ENCODE measurements around the gene RBM19.

DNA sequence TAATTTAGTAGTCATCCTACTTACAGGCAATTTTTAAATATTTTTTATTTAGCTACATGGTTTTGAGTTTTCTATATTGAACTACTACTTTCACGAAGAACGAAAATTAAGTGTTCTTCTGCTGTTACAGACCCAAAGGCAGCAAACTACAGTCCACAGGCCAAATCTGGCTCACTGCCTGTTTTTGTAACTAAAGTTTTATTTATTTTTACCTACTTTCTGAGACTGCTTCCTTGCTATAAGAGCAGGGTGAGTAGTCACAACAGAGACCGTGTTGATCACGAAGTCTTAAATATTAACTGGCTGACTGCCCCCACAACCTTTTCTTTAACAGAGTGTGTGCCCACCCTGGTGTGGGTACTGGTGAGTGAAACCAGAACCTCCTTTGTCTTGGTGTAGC lies 11.6 kb downstream of the RBM19 start:
- TF ChIP-seq FOXA1 (IDR thresholded peaks at IDR 0.05) (no peak), TAF1 (conservative IDR thresholded peaks at IDR 0.05) (no peak), NR2F2 (IDR thresholded peaks at IDR 0.05) (no peak), YY1 (IDR thresholded peaks at IDR 0.05) (no peak), HNF4G (IDR thresholded peaks at IDR 0.05) (no peak)
- TF ChIP-seq, protein P1, sequence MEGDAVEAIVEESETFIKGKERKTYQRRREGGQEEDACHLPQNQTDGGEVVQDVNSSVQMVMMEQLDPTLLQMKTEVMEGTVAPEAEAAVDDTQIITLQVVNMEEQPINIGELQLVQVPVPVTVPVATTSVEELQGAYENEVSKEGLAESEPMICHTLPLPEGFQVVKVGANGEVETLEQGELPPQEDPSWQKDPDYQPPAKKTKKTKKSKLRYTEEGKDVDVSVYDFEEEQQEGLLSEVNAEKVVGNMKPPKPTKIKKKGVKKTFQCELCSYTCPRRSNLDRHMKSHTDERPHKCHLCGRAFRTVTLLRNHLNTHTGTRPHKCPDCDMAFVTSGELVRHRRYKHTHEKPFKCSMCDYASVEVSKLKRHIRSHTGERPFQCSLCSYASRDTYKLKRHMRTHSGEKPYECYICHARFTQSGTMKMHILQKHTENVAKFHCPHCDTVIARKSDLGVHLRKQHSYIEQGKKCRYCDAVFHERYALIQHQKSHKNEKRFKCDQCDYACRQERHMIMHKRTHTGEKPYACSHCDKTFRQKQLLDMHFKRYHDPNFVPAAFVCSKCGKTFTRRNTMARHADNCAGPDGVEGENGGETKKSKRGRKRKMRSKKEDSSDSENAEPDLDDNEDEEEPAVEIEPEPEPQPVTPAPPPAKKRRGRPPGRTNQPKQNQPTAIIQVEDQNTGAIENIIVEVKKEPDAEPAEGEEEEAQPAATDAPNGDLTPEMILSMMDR (IDR thresholded peaks at IDR 0.05; ENCODE audit: low read depth, low read length, missing input control), result no peak
